ENCODE results near the gene PTK6. TPM values are rescaled to one million over a fixed set of nuclear protein-coding genes. Genes with fewer than 3 reads are reported as not detected.

Gene PTK6
- total and polyA plus RNA-seq, 2 of the 13 experiments (the other 11 are each of a cell fraction or from before 2014, with no cell fraction given), result 0.08 TPM; not detected in 1

DNA sequence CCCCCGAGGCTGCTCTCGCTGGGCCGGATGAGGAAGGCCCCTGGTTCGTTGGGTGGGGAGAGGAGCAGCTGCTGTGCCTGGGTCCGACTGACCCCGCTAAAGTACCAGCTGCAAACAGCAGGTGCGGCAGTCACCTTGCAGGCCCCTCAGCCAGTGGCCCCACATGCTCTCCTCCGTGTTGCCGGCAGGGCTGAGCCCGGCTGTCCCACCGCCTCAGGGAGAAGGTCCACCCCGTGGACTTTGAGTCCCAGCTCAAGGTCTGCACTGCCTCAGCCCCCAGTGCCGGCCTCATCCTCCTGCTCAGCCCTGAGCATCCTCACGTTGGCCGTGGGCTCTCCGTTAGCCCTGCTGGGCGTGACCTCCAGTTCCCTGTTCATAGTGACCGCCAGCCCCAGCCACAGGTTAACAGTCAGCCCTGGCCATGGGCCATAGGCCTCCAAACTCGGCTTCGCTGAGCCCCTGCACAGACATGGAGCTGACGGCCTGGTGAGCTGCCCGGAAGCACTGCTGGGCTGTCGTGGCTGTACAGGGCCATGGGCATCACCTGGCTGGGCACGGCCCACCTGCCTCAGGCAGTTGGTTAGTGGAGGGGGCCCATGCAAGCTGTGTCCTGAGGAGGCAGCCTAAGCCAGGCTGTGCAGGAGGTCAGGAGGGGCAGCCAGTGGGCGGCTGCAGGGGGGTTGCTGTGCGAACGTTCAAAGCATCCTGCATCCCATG lies 7.2 kb upstream of the PTK6 start (continued):
- TF ChIP-seq, protein P1, sequence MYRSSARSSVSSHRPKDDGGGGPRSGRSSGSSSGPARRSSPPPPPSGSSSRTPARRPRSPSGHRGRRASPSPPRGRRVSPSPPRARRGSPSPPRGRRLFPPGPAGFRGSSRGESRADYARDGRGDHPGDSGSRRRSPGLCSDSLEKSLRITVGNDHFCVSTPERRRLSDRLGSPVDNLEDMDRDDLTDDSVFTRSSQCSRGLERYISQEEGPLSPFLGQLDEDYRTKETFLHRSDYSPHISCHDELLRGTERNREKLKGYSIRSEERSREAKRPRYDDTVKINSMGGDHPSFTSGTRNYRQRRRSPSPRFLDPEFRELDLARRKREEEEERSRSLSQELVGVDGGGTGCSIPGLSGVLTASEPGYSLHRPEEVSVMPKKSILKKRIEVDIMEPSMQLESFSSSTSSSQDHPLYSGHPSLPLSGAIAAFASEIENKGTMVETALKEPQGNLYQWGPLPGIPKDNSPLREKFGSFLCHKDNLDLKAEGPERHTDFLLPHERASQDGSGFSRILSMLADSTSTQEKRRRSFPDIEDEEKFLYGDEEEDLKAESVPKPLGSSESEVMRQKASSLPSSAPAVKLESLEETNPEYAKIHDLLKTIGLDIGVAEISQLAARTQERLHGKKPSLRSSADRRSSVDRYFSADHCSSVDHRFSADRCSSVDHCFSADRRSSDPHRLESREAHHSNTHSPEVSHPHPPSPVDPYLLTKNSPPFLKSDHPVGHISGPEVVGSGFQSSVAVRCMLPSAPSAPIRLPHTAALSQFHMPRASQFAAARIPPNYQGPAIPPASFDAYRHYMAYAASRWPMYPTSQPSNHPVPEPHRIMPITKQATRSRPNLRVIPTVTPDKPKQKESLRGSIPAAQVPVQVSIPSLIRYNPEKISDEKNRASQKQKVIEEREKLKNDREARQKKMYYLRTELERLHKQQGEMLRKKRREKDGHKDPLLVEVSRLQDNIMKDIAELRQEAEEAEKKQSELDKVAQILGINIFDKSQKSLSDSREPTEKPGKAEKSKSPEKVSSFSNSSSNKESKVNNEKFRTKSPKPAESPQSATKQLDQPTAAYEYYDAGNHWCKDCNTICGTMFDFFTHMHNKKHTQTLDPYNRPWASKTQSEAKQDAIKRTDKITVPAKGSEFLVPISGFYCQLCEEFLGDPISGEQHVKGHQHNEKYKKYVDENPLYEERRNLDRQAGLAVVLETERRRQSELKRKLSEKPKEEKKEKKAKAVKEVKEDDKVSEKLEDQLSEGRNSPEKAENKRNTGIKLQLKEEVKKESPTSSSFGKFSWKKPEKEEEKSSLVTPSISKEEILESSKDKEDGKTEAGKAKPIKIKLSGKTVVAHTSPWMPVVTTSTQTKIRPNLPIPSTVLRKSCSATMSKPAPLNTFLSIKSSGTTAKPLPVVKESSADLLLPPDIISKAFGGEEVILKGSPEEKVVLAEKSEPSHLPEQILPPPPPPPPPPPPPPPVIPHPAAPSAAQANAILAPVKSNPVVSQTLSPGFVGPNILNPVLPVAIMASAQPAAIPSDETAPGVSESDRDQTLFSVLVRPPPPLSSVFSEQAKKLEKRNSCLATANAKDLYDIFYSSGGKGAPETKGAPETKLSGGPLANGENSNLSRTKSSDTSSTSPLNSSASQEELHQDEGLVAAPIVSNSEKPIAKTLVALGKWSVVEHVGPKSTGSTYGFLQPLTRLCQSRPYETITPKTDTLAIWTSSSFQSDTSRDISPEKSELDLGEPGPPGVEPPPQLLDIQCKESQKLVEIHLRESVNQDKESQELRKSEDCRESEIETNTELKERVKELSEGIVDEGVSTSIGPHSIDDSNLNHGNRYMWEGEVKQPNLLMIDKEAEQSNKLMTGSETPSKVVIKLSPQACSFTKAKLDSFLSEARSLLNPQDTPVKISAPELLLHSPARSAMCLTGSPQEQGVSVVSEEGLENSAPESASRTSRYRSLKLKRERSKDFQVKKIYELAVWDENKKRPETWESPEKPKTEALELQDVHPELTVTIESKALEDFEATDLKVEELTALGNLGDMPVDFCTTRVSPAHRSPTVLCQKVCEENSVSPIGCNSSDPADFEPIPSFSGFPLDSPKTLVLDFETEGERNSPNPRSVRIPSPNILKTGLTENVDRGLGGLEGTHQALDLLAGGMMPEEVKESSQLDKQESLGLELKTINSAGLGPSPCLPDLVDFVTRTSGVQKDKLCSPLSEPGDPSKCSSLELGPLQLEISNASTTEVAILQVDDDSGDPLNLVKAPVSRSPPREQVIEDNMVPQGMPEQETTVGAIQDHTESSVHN (CRISPR knock-in tag; IDR thresholded peaks at IDR 0.05), result no peak
- TF ChIP-seq U2AF2 (IDR thresholded peaks at IDR 0.05; ENCODE audit: low read depth, low read length) (0 out of 2 replicates have a peak, but pooled peaks have one; percentile 33), SMAD9 (CRISPR knock-in tag; IDR thresholded peaks at IDR 0.05) (no peak), RFX3 (CRISPR knock-in tag; IDR thresholded peaks at IDR 0.05) (no peak), RXRA (CRISPR knock-in tag; IDR thresholded peaks at IDR 0.05) (peak; percentile 86), RFXANK (CRISPR knock-in tag; IDR thresholded peaks at IDR 0.05) (no peak), SIX4 (CRISPR knock-in tag; IDR thresholded peaks at IDR 0.05) (no peak), NBN (conservative IDR thresholded peaks at IDR 0.05) (no peak), ZNF570 (CRISPR knock-in tag; IDR thresholded peaks at IDR 0.05; ENCODE audit: borderline replicate concordance) (no peak), MTF2 (CRISPR knock-in tag; IDR thresholded peaks at IDR 0.05; ENCODE audit: borderline replicate concordance) (peak; percentile 45; the same call in 1 of the 2 replicates), MEIS1 (CRISPR knock-in tag; IDR thresholded peaks at IDR 0.05; ENCODE audit: borderline replicate concordance) (peak; percentile 71; the same call in 1 of the 2 replicates), RAD51 (IDR thresholded peaks at IDR 0.05; ENCODE audit: borderline replicate concordance) (no peak), ZNF337 (CRISPR knock-in tag; IDR thresholded peaks at IDR 0.05; ENCODE audit: borderline replicate concordance, low read depth) (no peak), CBFB (CRISPR knock-in tag; IDR thresholded peaks at IDR 0.05) (no peak)
- TF ChIP-seq, protein P2, sequence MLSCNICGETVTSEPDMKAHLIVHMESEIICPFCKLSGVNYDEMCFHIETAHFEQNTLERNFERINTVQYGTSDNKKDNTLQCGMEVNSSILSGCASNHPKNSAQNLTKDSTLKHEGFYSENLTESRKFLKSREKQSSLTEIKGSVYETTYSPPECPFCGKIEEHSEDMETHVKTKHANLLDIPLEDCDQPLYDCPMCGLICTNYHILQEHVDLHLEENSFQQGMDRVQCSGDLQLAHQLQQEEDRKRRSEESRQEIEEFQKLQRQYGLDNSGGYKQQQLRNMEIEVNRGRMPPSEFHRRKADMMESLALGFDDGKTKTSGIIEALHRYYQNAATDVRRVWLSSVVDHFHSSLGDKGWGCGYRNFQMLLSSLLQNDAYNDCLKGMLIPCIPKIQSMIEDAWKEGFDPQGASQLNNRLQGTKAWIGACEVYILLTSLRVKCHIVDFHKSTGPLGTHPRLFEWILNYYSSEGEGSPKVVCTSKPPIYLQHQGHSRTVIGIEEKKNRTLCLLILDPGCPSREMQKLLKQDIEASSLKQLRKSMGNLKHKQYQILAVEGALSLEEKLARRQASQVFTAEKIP (CRISPR knock-in tag; IDR thresholded peaks at IDR 0.05; ENCODE audit: borderline replicate concordance), result no peak
- TF ChIP-seq, protein P3, sequence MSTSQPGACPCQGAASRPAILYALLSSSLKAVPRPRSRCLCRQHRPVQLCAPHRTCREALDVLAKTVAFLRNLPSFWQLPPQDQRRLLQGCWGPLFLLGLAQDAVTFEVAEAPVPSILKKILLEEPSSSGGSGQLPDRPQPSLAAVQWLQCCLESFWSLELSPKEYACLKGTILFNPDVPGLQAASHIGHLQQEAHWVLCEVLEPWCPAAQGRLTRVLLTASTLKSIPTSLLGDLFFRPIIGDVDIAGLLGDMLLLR (CRISPR knock-in tag; IDR thresholded peaks at IDR 0.05), result no peak
- TF ChIP-seq, protein P4, sequence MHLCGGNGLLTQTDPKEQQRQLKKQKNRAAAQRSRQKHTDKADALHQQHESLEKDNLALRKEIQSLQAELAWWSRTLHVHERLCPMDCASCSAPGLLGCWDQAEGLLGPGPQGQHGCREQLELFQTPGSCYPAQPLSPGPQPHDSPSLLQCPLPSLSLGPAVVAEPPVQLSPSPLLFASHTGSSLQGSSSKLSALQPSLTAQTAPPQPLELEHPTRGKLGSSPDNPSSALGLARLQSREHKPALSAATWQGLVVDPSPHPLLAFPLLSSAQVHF (CRISPR knock-in tag; IDR thresholded peaks at IDR 0.05), result no peak

Measured in HepG2 (cell line).